ENCODE results near the gene DCUN1D3.

DNA sequence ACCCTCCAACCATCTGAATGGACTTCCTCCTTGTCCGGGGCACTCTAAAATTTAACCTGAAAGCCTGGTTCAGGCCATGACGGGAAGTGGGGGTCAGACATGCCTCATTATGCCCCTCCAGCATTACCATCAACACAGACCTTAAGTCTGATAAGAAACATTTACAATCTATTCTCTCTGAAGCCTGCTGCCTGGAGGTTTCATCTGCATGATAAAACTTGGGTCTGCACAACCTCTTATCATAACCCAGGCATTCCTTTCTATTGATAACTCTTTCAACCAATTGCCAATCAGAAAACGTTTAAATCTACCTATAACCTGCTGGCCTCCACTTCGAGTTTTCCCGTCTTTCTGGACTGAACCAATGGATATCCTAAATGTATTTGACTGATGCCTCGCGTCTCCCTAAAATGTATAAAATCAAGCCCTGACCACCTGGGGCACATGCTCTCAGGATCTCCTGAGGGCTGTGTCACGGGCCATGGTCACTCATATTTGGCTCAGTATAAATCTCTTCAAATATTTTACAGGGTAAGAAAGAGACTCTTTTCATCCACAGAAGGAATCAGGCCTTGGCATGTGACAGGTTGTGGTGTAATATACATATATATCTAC lies 46.0 kb upstream of the DCUN1D3 start:
- TF ChIP-seq, protein P1, sequence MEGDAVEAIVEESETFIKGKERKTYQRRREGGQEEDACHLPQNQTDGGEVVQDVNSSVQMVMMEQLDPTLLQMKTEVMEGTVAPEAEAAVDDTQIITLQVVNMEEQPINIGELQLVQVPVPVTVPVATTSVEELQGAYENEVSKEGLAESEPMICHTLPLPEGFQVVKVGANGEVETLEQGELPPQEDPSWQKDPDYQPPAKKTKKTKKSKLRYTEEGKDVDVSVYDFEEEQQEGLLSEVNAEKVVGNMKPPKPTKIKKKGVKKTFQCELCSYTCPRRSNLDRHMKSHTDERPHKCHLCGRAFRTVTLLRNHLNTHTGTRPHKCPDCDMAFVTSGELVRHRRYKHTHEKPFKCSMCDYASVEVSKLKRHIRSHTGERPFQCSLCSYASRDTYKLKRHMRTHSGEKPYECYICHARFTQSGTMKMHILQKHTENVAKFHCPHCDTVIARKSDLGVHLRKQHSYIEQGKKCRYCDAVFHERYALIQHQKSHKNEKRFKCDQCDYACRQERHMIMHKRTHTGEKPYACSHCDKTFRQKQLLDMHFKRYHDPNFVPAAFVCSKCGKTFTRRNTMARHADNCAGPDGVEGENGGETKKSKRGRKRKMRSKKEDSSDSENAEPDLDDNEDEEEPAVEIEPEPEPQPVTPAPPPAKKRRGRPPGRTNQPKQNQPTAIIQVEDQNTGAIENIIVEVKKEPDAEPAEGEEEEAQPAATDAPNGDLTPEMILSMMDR (IDR thresholded peaks at IDR 0.05) = no peak
- TF ChIP-seq POLR2A (IDR thresholded peaks at IDR 0.05) = no peak
